H1 (cell line): ENCODE data around the gene FPGS. TPM values are rescaled to one million over a fixed set of nuclear protein-coding genes. Genes with fewer than 3 reads are reported as not detected.

Source experiments
- CTCF ChIA-PET: fragments of 300-600 bp; sonication (Branson Sonifier 250); formaldehyde crosslinking; loops from one replicate; lab custom pipeline; 2021; ENCODE audit not compliant: partially characterized antibody; lab: Charles Lee
- POLR2A ChIA-PET: fragments of 300-600 bp; sonication (Branson Sonifier 250); formaldehyde crosslinking; loops from one replicate; lab custom pipeline; 2021; ENCODE audit warnings: inconsistent platforms; ENCODE audit not compliant: partially characterized antibody; lab: Charles Lee
- DNase-seq, 2 experiments: peaks; one replicate each; pipeline versions ENCODE4 v3.0.0 to v3.0.0-alpha.2; 2010 to 2022; ENCODE audit warnings: low spot score in 2 of 2, low read depth in 1 of 2, mixed read lengths in 1 of 2
- FAIRE-seq: peaks from 2 replicates; lab custom pipeline; 2011; peaks lifted over from hg19 to GRCh38; lab: Jason Lieb, UNC
- H2AFZ ChIP-seq: 2 replicates; pipeline ENCODE4 v1.8.1; 2012; ENCODE audit warnings: low read length, inconsistent platforms
- H2AK5ac ChIP-seq: 2 replicates; pipeline ENCODE4 v1.6.1; 2013; ENCODE audit warnings: low read depth, low read length
- H2BK120ac ChIP-seq: replicated peaks from 2 replicates; pipeline ENCODE3; 2013; ENCODE audit warnings: low read depth, low read length, inconsistent platforms
- H2BK12ac ChIP-seq: 2 replicates; pipeline ENCODE4 v1.6.1; 2013; ENCODE audit warnings: low read depth, low read length
- H2BK15ac ChIP-seq: 2 replicates; pipeline ENCODE4 v1.6.1; 2013; ENCODE audit warnings: low read length
- H2BK20ac ChIP-seq: 2 replicates; pipeline ENCODE4 v1.6.1; 2013; ENCODE audit warnings: low read length
- H2BK5ac ChIP-seq: 2 replicates; pipeline ENCODE4 v1.6.1; 2013; ENCODE audit warnings: low read depth, low read length
- H3K14ac ChIP-seq: 2 replicates; pipeline ENCODE4 v1.6.1; 2013; ENCODE audit warnings: inconsistent platforms; ENCODE audit not compliant: insufficient read length
- H3K18ac ChIP-seq: 2 replicates; pipeline ENCODE4 v1.6.1; 2013; ENCODE audit warnings: low read length; ENCODE audit errors: extremely low read depth
- H3K23ac ChIP-seq: 2 replicates; pipeline ENCODE4 v1.6.1; 2013; ENCODE audit warnings: inconsistent platforms; ENCODE audit not compliant: insufficient read length
- H3K23me2 ChIP-seq: 2 replicates; pipeline ENCODE4 v1.6.1; 2013; ENCODE audit warnings: low read depth, low read length
- H3K27ac ChIP-seq: 2 replicates; pipeline ENCODE4 v1.6.1; 2011; ENCODE audit warnings: low read depth, low read length, inconsistent platforms
- H3K27me3 ChIP-seq, 4 experiments: replicated peaks in 1 of 4; 1 replicate in 1 of 4; 2 replicates in 3 of 4; pipeline versions ENCODE4 v1.6.1 to v1.8.1; 2011 to 2013; ENCODE audit warnings: low read length in 3 of 4, mild to moderate bottlenecking in 3 of 4, inconsistent platforms in 2 of 4, mixed read lengths in 2 of 4, moderate library complexity in 1 of 4; ENCODE audit not compliant: control insufficient read depth in 3 of 4, insufficient read depth in 3 of 4; ENCODE audit errors: extremely low read depth in 1 of 4
- H3K36me3 ChIP-seq, 4 experiments: 2 replicates each; pipeline versions ENCODE4 v1.6.1 to v1.8.1; 2011 to 2013; ENCODE audit warnings: mild to moderate bottlenecking in 4 of 4, low read length in 3 of 4, moderate library complexity in 2 of 4, control low read depth in 1 of 4, inconsistent platforms in 1 of 4; ENCODE audit not compliant: insufficient read depth in 4 of 4, control insufficient read depth in 2 of 4
- H3K4ac ChIP-seq: replicated peaks from 2 replicates; pipeline ENCODE3; 2013; ENCODE audit warnings: low read length, low read depth, mixed read lengths, inconsistent platforms; ENCODE audit not compliant: insufficient read length
- H3K4me1 ChIP-seq, 4 experiments: replicated peaks in 1 of 4; 1 replicate in 1 of 4; 2 replicates in 3 of 4; pipeline versions ENCODE4 v1.6.1 to v1.8.1; 2011 to 2013; ENCODE audit warnings: low read length in 3 of 4, inconsistent platforms in 2 of 4, mixed read lengths in 1 of 4; ENCODE audit not compliant: insufficient read depth in 4 of 4, control insufficient read depth in 3 of 4
- H3K4me2 ChIP-seq, 2 experiments: 2 replicates each; pipeline versions ENCODE4 v1.6.1 to v1.8.1; 2011 to 2013; ENCODE audit warnings: low read depth in 2 of 2, low read length in 2 of 2, control low read depth in 1 of 2, inconsistent platforms in 1 of 2, mild to moderate bottlenecking in 1 of 2; ENCODE audit not compliant: insufficient read depth in 1 of 2
- H3K4me3 ChIP-seq, 4 experiments: fragments of 200-600, 300-600 bp in 1 of 4; sonication (generic), shearing (Covaris generic), sonication (Bioruptor Twin) in 1 of 4; 2 replicates each; pipeline versions ENCODE4 v1.5.1 to v1.8.1; 2011 to 2016; ENCODE audit warnings: low read length in 4 of 4, low read depth in 3 of 4, control low read depth in 2 of 4, inconsistent platforms in 2 of 4, mild to moderate bottlenecking in 2 of 4, mixed read lengths in 1 of 4, moderate library complexity in 1 of 4; ENCODE audit not compliant: insufficient read depth in 2 of 4; ENCODE audit errors: extremely low read depth in 1 of 4
- H3K56ac ChIP-seq: replicated peaks from 2 replicates; pipeline ENCODE3; 2013; ENCODE audit warnings: low read depth, mild to moderate bottlenecking, mixed read lengths, low read length, inconsistent platforms; ENCODE audit not compliant: insufficient read length
- H3K79me1 ChIP-seq: 2 replicates; pipeline ENCODE4 v1.6.1; 2013; ENCODE audit warnings: low read depth, low read length, control low read depth
- H3K79me2 ChIP-seq, 2 experiments: 2 replicates each; pipeline versions ENCODE4 v1.6.1 to v1.8.1; 2012 to 2013; ENCODE audit warnings: low read length in 2 of 2, mild to moderate bottlenecking in 2 of 2, inconsistent platforms in 1 of 2; ENCODE audit not compliant: insufficient read depth in 2 of 2, control insufficient read depth in 1 of 2
- H3K9ac ChIP-seq, 4 experiments: replicated peaks in 1 of 4; 1 replicate in 1 of 4; 2 replicates in 3 of 4; pipeline versions ENCODE4 v1.6.1 to v1.8.1; 2011 to 2013; ENCODE audit warnings: low read depth in 3 of 4, low read length in 3 of 4, control low read depth in 2 of 4, mild to moderate bottlenecking in 2 of 4, moderate library complexity in 2 of 4, inconsistent platforms in 1 of 4; ENCODE audit errors: extremely low read depth in 1 of 4
- H3K9me3 ChIP-seq, 2 experiments: 2 replicates each; pipeline versions ENCODE4 v1.6.1 to v1.8.1; 2012 to 2013; ENCODE audit warnings: mild to moderate bottlenecking in 2 of 2, moderate library complexity in 2 of 2, control low read depth in 1 of 2, inconsistent platforms in 1 of 2, low read depth in 1 of 2, low read length in 1 of 2, mixed read lengths in 1 of 2; ENCODE audit not compliant: insufficient read depth in 2 of 2
- H4K20me1 ChIP-seq, 2 experiments: replicated peaks in 1 of 2; 2 replicates each; pipeline versions ENCODE3 to v1.8.1; 2011 to 2013; ENCODE audit warnings: inconsistent platforms in 2 of 2, low read length in 2 of 2, mild to moderate bottlenecking in 1 of 2; ENCODE audit not compliant: insufficient read depth in 2 of 2, control insufficient read depth in 1 of 2
- H4K5ac ChIP-seq: 2 replicates; pipeline ENCODE4 v1.6.1; 2013; ENCODE audit warnings: low read length, low read depth, mixed read lengths, inconsistent platforms; ENCODE audit not compliant: insufficient read length
- H4K8ac ChIP-seq: 2 replicates; pipeline ENCODE4 v1.8.0; 2013; ENCODE audit warnings: mild to moderate bottlenecking, moderate library complexity, low read length, inconsistent platforms; ENCODE audit not compliant: insufficient read depth; ENCODE audit errors: extremely low read depth
- H4K91ac ChIP-seq: replicated peaks from 2 replicates; pipeline ENCODE3; 2013; ENCODE audit warnings: low read length, mixed read lengths, inconsistent platforms; ENCODE audit not compliant: insufficient read length
- CHD1 ChIP-seq: IDR thresholded peaks from 2 replicates; pipeline ENCODE4 v1.6.1; 2012; ENCODE audit warnings: low read depth, low read length, improper control_type of control experiment
- CTBP2 ChIP-seq: IDR thresholded peaks from 2 replicates; pipeline ENCODE4 v1.7.0; 2011; ENCODE audit warnings: borderline replicate concordance, mild to moderate bottlenecking, moderate library complexity, mixed read lengths, low read length; ENCODE audit not compliant: insufficient read depth, insufficient read length
- HDAC6 ChIP-seq: IDR thresholded peaks from one replicate; pipeline ENCODE4 v1.7.1; 2012; ENCODE audit warnings: low read depth, mild to moderate bottlenecking, inconsistent platforms, low read length, moderate library complexity
- KDM1A ChIP-seq: fragments of 200-600, 300-600 bp; sonication (generic); IDR thresholded peaks from 2 replicates; pipeline ENCODE4 v1.7.1; 2016; ENCODE audit warnings: mild to moderate bottlenecking, low read length, borderline replicate concordance
- SIRT6 ChIP-seq: IDR thresholded peaks from one replicate; pipeline ENCODE4 v1.7.1; 2012; ENCODE audit warnings: low read length, inconsistent platforms
- WGBS, 2 experiments: shearing (Covaris generic) in 1 of 2; methylation state at CpG; one replicate each; pipeline versions ENCODE4 v1.1.6 to v1.1.7; 2013 to 2015; ENCODE audit warnings: low lambda C conversion rate in 2 of 2, mixed read lengths in 2 of 2, inconsistent platforms in 1 of 2, low coverage in 1 of 2, missing lambda C conversion rate in 1 of 2; ENCODE audit not compliant: insufficient replicate concordance in 2 of 2, insufficient coverage in 1 of 2, insufficient read length in 1 of 2; ENCODE audit errors: extremely low coverage in 1 of 2, missing lambda C conversion rate in 1 of 2; 5-methylcytosine and 5-hydroxymethylcytosine counted together
- polyA plus RNA-seq, 7 experiments: library from polyadenylated mRNA; depleted of rRNA in 3 of 7; stranded (reverse) in 5 of 7; unstranded in 2 of 7; fragments of >200 nt in 5 of 7; fragments of 200-250 nt in 2 of 7; gene quantifications; 1 replicate in 5 of 7; 2 replicates in 1 of 7; 4 replicates in 1 of 7; pipeline versions ENCODE4 v1.2.1 to v1.2.3, GENCODE V29; 2011 to 2013; ENCODE audit warnings: missing spikeins in 2 of 7, mixed read lengths in 2 of 7
- total RNA-seq: library from RNA; stranded (reverse); fragmentation: NEBNext Ultra II Directional; extraction: Animal tissue kit (Norgen Biotek cat#: 25700); gene quantifications from 2 replicates; pipeline ENCODE4 v1.2.1, GENCODE V29; 2021

Gene FPGS
- total and polyA plus RNA-seq, 2 of the 8 experiments (the other 6 are each of a cell fraction or from before 2014, with no cell fraction given) = 62.4 to 83.0 TPM

GRCh38 chr9:127769101-127769500 lies 33.6 kb upstream of the FPGS start:
- Histone ChIP-seq H3K36me3 (no peaks in the 10 kb centered on the region), H3K4me3 (no peak overlapping the region), H3K56ac (no peak overlapping the region), H2BK15ac (no peak overlapping the region; the same call in 1 of the 2 replicates), H3K4me1 (peaks cover 4 to 18% (median 8%) of the 10 kb centered on the region in 4 experiments), H3K14ac (no peak overlapping the region), H4K91ac (no peak overlapping the region), H2BK120ac (no peak overlapping the region), H3K18ac (no peak overlapping the region), H3K4me2 (no peak overlapping the region), H4K20me1 (no peaks in the 10 kb centered on the region), H2AFZ (no peak overlapping the region), H4K5ac (no peak overlapping the region), H3K9me3 (no peaks in the 10 kb centered on the region), H3K9ac (no peak overlapping the region), H3K4ac (no peak overlapping the region), H2BK5ac (no peak overlapping the region), H3K79me2 (no peaks in the 10 kb centered on the region), H3K79me1 (no peaks in the 10 kb centered on the region), H3K27ac (no peak overlapping the region), H3K27me3 (no peaks in the 10 kb centered on the region), H3K23me2 (no peaks in the 10 kb centered on the region; the same call in 1 of the 2 replicates), H2AK5ac (no peak overlapping the region), H4K8ac (no peak overlapping the region), H3K23ac (no peak overlapping the region), H2BK20ac (no peak overlapping the region), H2BK12ac (no peak overlapping the region)
- WGBS, 2 experiments = 92% methylated on average over 5 of the region's 5 CpGs; no CpG with 5 or more reads in 1 of the 2 experiments
- FAIRE-seq = no peak
- ChIA-PET CTCF (interaction anchor here (1.9 to 14.6 kb wide), 3 partner anchors 16 to 35 kb away, joined by 7 to 227 read pairs (median 26); partner anchors contain the start of genes CDK9, SH2D3C and TOR2A), POLR2A (interaction anchor here (1.2 to 1.7 kb wide), 2 partner anchors 15 to 26 kb away, joined by 3 to 4 read pairs; no protein-coding TSS in a partner anchor)
- DNase-seq = no peak
- TF ChIP-seq KDM1A = 0 out of 2 replicates have a peak, but pooled peaks have one; percentile 29
- no peak for TF ChIP-seq SIRT6
- TF ChIP-seq HDAC6 = no peak
- no peak for TF ChIP-seq CHD1
- no peak for TF ChIP-seq CTBP2
